ENCODE measurements around the gene FER1L5.

DNA sequence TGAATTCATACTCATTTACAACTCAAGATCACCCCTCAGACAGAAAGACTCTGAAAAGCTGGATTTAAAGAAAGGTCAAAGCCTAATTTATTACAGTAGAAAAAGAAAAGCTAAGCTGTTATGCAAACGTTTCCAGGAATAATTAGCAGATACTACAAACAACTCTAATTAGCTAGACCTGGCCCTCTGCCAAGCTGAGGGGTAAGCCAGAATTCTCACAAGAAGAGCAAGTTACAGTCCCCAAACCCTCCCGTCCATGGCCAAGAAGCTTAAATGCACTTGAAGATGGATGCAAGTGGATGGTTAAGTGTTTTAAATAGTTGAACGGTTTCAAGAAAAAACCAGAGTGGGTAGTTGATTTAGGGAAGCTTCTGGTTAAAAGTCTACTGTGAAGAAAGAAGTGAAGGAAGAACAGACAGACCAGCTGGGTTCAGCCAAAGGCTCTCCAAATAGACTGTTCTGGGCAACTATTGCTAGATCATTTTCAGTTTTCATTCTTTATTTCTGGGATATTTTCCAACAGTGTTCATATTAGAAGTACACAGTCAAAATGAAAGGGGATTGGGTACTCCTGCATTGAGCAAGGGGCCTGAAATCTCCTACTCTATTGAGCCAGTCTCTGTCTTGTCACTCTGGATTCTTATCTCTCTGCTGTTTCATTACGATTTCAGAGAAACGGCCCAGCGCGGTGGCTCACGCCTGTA is 92.5 kb downstream of the FER1L5 start:
- TF ChIP-seq, protein P1, sequence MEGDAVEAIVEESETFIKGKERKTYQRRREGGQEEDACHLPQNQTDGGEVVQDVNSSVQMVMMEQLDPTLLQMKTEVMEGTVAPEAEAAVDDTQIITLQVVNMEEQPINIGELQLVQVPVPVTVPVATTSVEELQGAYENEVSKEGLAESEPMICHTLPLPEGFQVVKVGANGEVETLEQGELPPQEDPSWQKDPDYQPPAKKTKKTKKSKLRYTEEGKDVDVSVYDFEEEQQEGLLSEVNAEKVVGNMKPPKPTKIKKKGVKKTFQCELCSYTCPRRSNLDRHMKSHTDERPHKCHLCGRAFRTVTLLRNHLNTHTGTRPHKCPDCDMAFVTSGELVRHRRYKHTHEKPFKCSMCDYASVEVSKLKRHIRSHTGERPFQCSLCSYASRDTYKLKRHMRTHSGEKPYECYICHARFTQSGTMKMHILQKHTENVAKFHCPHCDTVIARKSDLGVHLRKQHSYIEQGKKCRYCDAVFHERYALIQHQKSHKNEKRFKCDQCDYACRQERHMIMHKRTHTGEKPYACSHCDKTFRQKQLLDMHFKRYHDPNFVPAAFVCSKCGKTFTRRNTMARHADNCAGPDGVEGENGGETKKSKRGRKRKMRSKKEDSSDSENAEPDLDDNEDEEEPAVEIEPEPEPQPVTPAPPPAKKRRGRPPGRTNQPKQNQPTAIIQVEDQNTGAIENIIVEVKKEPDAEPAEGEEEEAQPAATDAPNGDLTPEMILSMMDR (conservative IDR thresholded peaks at IDR 0.05; ENCODE audit: low read depth in 2 of 2) = no peak
- TF ChIP-seq POLR2AphosphoS5 (IDR thresholded peaks at IDR 0.05; ENCODE audit: low read depth) (no peak), EZH2phosphoT487 (IDR thresholded peaks at IDR 0.05; ENCODE audit: unreplicated experiment) (no peak), EZH2 (IDR thresholded peaks at IDR 0.05; ENCODE audit: low read depth, unreplicated experiment) (no peak), CREB1 (CRISPR knock-in tag; IDR thresholded peaks at IDR 0.05; ENCODE audit: low read depth) (no peak)
- TF ChIP-seq, protein P2, sequence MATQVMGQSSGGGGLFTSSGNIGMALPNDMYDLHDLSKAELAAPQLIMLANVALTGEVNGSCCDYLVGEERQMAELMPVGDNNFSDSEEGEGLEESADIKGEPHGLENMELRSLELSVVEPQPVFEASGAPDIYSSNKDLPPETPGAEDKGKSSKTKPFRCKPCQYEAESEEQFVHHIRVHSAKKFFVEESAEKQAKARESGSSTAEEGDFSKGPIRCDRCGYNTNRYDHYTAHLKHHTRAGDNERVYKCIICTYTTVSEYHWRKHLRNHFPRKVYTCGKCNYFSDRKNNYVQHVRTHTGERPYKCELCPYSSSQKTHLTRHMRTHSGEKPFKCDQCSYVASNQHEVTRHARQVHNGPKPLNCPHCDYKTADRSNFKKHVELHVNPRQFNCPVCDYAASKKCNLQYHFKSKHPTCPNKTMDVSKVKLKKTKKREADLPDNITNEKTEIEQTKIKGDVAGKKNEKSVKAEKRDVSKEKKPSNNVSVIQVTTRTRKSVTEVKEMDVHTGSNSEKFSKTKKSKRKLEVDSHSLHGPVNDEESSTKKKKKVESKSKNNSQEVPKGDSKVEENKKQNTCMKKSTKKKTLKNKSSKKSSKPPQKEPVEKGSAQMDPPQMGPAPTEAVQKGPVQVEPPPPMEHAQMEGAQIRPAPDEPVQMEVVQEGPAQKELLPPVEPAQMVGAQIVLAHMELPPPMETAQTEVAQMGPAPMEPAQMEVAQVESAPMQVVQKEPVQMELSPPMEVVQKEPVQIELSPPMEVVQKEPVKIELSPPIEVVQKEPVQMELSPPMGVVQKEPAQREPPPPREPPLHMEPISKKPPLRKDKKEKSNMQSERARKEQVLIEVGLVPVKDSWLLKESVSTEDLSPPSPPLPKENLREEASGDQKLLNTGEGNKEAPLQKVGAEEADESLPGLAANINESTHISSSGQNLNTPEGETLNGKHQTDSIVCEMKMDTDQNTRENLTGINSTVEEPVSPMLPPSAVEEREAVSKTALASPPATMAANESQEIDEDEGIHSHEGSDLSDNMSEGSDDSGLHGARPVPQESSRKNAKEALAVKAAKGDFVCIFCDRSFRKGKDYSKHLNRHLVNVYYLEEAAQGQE (IDR thresholded peaks at IDR 0.05; ENCODE audit: unreplicated experiment) = no peak
